Naive thymus-derived CD4-positive, alpha-beta T cell (primary cell): ENCODE measurements around the gene COTL1. TPM values are rescaled to one million over a fixed set of nuclear protein-coding genes. Genes with fewer than 3 reads are reported as not detected.
"Not testable (repeated sequence)": the region's sequence is repeated elsewhere in the genome, so short reads cannot be mapped to it uniquely, and the experiment has no call there.

Source experiments
- ATAC-seq: fragments of 150-1000 bp; cut with Tn5 transposase; 2 replicates; pipeline ENCODE4 v1.10.0; 2021; ENCODE audit warnings: mild to moderate bottlenecking, moderate library complexity
- CTCF ChIA-PET: fragments of 350-600 bp; sonication (Branson Sonifier 250); formaldehyde crosslinking; loops from one replicate; lab custom pipeline; 2021; ENCODE audit warnings: antibody characterized with exemption; lab: Charles Lee
- POLR2A ChIA-PET: fragments of 350-600 bp; sonication (Branson Sonifier 250); formaldehyde crosslinking; loops from one replicate; lab custom pipeline; 2021; ENCODE audit warnings: antibody characterized with exemption, inconsistent platforms; lab: Charles Lee
- DNase-seq, 9 donors: peaks; one replicate each; pipeline versions ENCODE4 v3.0.0 to v3.0.0-alpha.2; 2020 to 2022; ENCODE audit warnings: mixed read lengths in 1 of 9
- H3K27ac ChIP-seq: one replicate; pipeline ENCODE4 v1.7.0; 2013; ENCODE audit warnings: mild to moderate bottlenecking, low read depth, low read length, moderate library complexity
- H3K27me3 ChIP-seq, 2 donors: one replicate each; pipeline ENCODE4 v1.7.0; 2013; ENCODE audit warnings: low read length in 2 of 2, mild to moderate bottlenecking in 2 of 2, moderate library complexity in 2 of 2; ENCODE audit not compliant: control insufficient read depth in 2 of 2, insufficient read depth in 2 of 2
- H3K36me3 ChIP-seq, 3 experiments: 1 replicate in 2 of 3; 2 replicates in 1 of 3; pipeline ENCODE4 v1.7.0; 2013; ENCODE audit warnings: low read length in 3 of 3, mild to moderate bottlenecking in 3 of 3, moderate library complexity in 1 of 3; ENCODE audit not compliant: insufficient read depth in 3 of 3, control insufficient read depth in 2 of 3
- H3K4me1 ChIP-seq, 2 donors: one replicate each; pipeline ENCODE4 v1.7.0; 2013; ENCODE audit warnings: low read length in 2 of 2, mild to moderate bottlenecking in 2 of 2, moderate library complexity in 1 of 2; ENCODE audit not compliant: control insufficient read depth in 2 of 2, insufficient read depth in 2 of 2
- H3K4me3 ChIP-seq: 2 replicates; pipeline ENCODE4 v1.7.0; 2013; ENCODE audit warnings: mild to moderate bottlenecking, low read length
- H3K9me3 ChIP-seq, 3 experiments: 1 replicate in 2 of 3; 2 replicates in 1 of 3; pipeline ENCODE4 v1.7.0; 2013; ENCODE audit warnings: low read length in 3 of 3; ENCODE audit not compliant: control insufficient read depth in 2 of 3
- H3K27ac Mint-ChIP-seq, 9 donors: one replicate each; pipeline ENCODE4 v1.8.0; 2020 to 2022; ENCODE audit warnings: mixed read lengths in 9 of 9, mild to moderate bottlenecking in 8 of 9, moderate library complexity in 5 of 9, inconsistent platforms in 2 of 9
- H3K27me3 Mint-ChIP-seq, 5 donors: one replicate each; pipeline ENCODE4 v1.8.0; 2021 to 2022; ENCODE audit warnings: mixed read lengths in 5 of 5, mild to moderate bottlenecking in 1 of 5
- H3K36me3 Mint-ChIP-seq, 5 donors: one replicate each; pipeline ENCODE4 v1.8.0; 2020 to 2022; ENCODE audit warnings: mixed read lengths in 5 of 5, mild to moderate bottlenecking in 3 of 5, inconsistent platforms in 1 of 5
- H3K4me1 Mint-ChIP-seq, 7 donors: one replicate each; pipeline ENCODE4 v1.8.0; 2020 to 2022; ENCODE audit warnings: mixed read lengths in 7 of 7, mild to moderate bottlenecking in 3 of 7, inconsistent platforms in 1 of 7
- H3K4me3 Mint-ChIP-seq, 10 donors: one replicate each; pipeline ENCODE4 v1.8.0; 2020 to 2022; ENCODE audit warnings: mild to moderate bottlenecking in 10 of 10, mixed read lengths in 10 of 10, moderate library complexity in 6 of 10, inconsistent platforms in 2 of 10
- H3K9me3 Mint-ChIP-seq, 11 donors: one replicate each; pipeline ENCODE4 v1.8.0; 2020 to 2022; ENCODE audit warnings: mixed read lengths in 11 of 11, mild to moderate bottlenecking in 4 of 11, inconsistent platforms in 1 of 11, moderate library complexity in 1 of 11
- intact Hi-C, 2 donors: fragments of 100-400 bp; cut with micrococcal nuclease; formaldehyde crosslinking; loops; one replicate each; pipeline ENCODE4 v1.15.1; 2023
- polyA plus RNA-seq, 2 donors: library from polyadenylated mRNA; unstranded; fragments of 300-500 nt; fragmentation: Illumina TruSeq; gene quantifications; one replicate each; pipeline ENCODE4 v1.2.3, GENCODE V29; 2021
- total RNA-seq, 6 experiments: library from RNA in 5 of 6; stranded (reverse) in 5 of 6; gene quantifications; 1 replicate in 5 of 6; 2 replicates in 1 of 6; pipeline ENCODE4 v1.2.3 and lab custom pipeline; 2021 to 2026

COTL1 gene
- total and polyA plus RNA-seq, 7 experiments from 2014 or later = 84.2 to 704 (median 268) TPM

- H3K27ac ChIP-seq = no peak overlapping the region
- H3K4me1 Mint-ChIP-seq = peaks cover 37 to 59% (median 54%) of the 10 kb centered on the region in 7 donors
- peaks cover 7 to 37% of the 10 kb centered on the region in 2 donors for H3K4me1 ChIP-seq
- H3K9me3 Mint-ChIP-seq = peaks cover 0 to 2% (median 0%) of the 10 kb centered on the region in 11 donors
- no peaks in the 10 kb centered on the region for H3K27me3 ChIP-seq
- H3K4me3 ChIP-seq = no peak overlapping the region
- ChIA-PET CTCF (interaction anchor here (3.0 kb wide), 1 partner anchor 18 kb away, joined by 11 read pairs; no protein-coding TSS in a partner anchor), POLR2A (interaction anchor here (1.1 to 1.4 kb wide), 2 partner anchors 10 to 11 kb away, joined by 3 to 6 read pairs; no protein-coding TSS in a partner anchor)
- H3K36me3 Mint-ChIP-seq = peaks cover 0 to 1% (median 0%) of the 10 kb centered on the region in 5 donors
- DNase-seq (no peak), ATAC-seq (no peak)
- H3K27ac Mint-ChIP-seq = peak overlapping the region in 7 of 9 donors; percentile 14 to 83 (median 70)
- H3K27me3 Mint-ChIP-seq = peaks cover 0 to 33% (median 0%) of the 10 kb centered on the region in 5 donors
- H3K4me3 Mint-ChIP-seq = peak overlapping the region in 7 of 10 donors; percentile 33 to 69 (median 42)
- no peaks in the 10 kb centered on the region for H3K9me3 ChIP-seq
- H3K36me3 ChIP-seq = no peaks in the 10 kb centered on the region
- intact Hi-C loops = loop anchor here in 1 of 2 donors (10.0 kb wide), 1 partner anchor 385 kb away; the partner anchor contains the start of gene KIAA0513
Observed at GRCh38 chr16:84640145-84640544, 22.3 kb upstream of the COTL1 start.

GRCh38 chr16:84638231-84638806 is 20.4 kb upstream of the COTL1 start:
- Mint-ChIP-seq H3K27ac (peak overlapping the region in 4 of 9 donors; percentile 57 to 79 (median 66)), H3K4me3 (peak overlapping the region in 3 of 10 donors; percentile 20 to 32 (median 28)), H3K4me1 (peaks cover 35 to 58% (median 54%) of the 10 kb centered on the region in 7 donors), H3K36me3 (peaks cover 0 to 1% (median 0%) of the 10 kb centered on the region in 5 donors), H3K9me3 (peaks cover 0 to 2% (median 0%) of the 10 kb centered on the region in 11 donors), H3K27me3 (peaks cover 0 to 34% (median 0%) of the 10 kb centered on the region in 5 donors)
- H3K36me3 ChIP-seq = no peaks in the 10 kb centered on the region
- no peak for ATAC-seq
- no peaks in the 10 kb centered on the region for H3K9me3 ChIP-seq
- H3K4me3 ChIP-seq = no peak overlapping the region
- H3K27me3 ChIP-seq = no peaks in the 10 kb centered on the region
- H3K4me1 ChIP-seq = peaks cover 7 to 37% of the 10 kb centered on the region in 2 donors
- ChIA-PET CTCF (interaction anchor here (0.6 to 1.4 kb wide), 5 partner anchors 15 to 88 kb away, joined by 3 to 7 read pairs (median 4); no protein-coding TSS in a partner anchor), POLR2A (interaction anchor here (0.6 to 1.3 kb wide), 2 partner anchors 11 to 63 kb away, joined by 3 read pairs; no protein-coding TSS in a partner anchor)
- DNase-seq = no peak
- no peak overlapping the region for H3K27ac ChIP-seq
- intact Hi-C loops = no loop called here

GRCh38 chr16:84637709-84638108 is 19.8 kb upstream of the COTL1 start:
- ATAC-seq (no peak), DNase-seq (no peak)
- peaks cover 7 to 35% of the 10 kb centered on the region in 2 donors for H3K4me1 ChIP-seq
- ChIA-PET POLR2A (interaction anchor here (0.9 to 1.3 kb wide), 2 partner anchors 11 to 63 kb away, joined by 3 to 5 read pairs; partner anchors contain the start of gene KLHL36), CTCF (interaction anchor here (0.7 to 1.4 kb wide), 2 partner anchors 34 to 477 kb away, joined by 3 to 4 read pairs; no protein-coding TSS in a partner anchor)
- H3K4me1 Mint-ChIP-seq = peaks cover 33 to 56% (median 52%) of the 10 kb centered on the region in 7 donors
- H3K27ac ChIP-seq = no peak overlapping the region
- H3K36me3 ChIP-seq = no peaks in the 10 kb centered on the region
- peak overlapping the region in 1 of 10 donors; percentile 28 for H3K4me3 Mint-ChIP-seq
- H3K9me3 ChIP-seq = no peaks in the 10 kb centered on the region
- peaks cover 0 to 2% (median 0%) of the 10 kb centered on the region in 11 donors for H3K9me3 Mint-ChIP-seq
- H3K4me3 ChIP-seq = no peak overlapping the region
- no peaks in the 10 kb centered on the region for H3K27me3 ChIP-seq
- intact Hi-C loops = no loop called here
- peaks cover 0 to 37% (median 0%) of the 10 kb centered on the region in 5 donors for H3K27me3 Mint-ChIP-seq
- peaks cover 0 to 1% (median 0%) of the 10 kb centered on the region in 5 donors for H3K36me3 Mint-ChIP-seq
- peak overlapping the region in 3 of 9 donors; percentile 10 to 60 (median 53) for H3K27ac Mint-ChIP-seq

GRCh38 chr16:84635702-84636101 is 17.8 kb upstream of the COTL1 start:
- Histone ChIP-seq H3K9me3 (no peaks in the 10 kb centered on the region), H3K4me3 (no peak overlapping the region), H3K36me3 (no peaks in the 10 kb centered on the region), H3K27ac (no peak overlapping the region), H3K27me3 (no peaks in the 10 kb centered on the region), H3K4me1 (peaks cover 0 to 37% of the 10 kb centered on the region in 2 donors)
- Mint-ChIP-seq H3K9me3 (peaks cover 0 to 2% (median 0%) of the 10 kb centered on the region in 11 donors), H3K27me3 (peaks cover 0 to 54% (median 0%) of the 10 kb centered on the region in 5 donors), H3K27ac (peak overlapping the region in 2 of 9 donors; percentile 2 to 17), H3K4me1 (peaks cover 30 to 59% (median 54%) of the 10 kb centered on the region in 7 donors), H3K4me3 (no peak overlapping the region), H3K36me3 (peaks cover 0 to 1% (median 0%) of the 10 kb centered on the region in 5 donors)
- ChIA-PET CTCF (interaction anchor here (0.6 kb wide), 1 partner anchor 90 kb away, joined by 3 read pairs; no protein-coding TSS in a partner anchor), POLR2A (interaction anchor here (0.7 kb wide), 1 partner anchor 491 kb away, joined by 3 read pairs; the partner anchor contains the start of genes DNAAF1 and HSDL1)
- no peak for DNase-seq
- no peak for ATAC-seq
- intact Hi-C loops = no loop called here

GRCh38 chr16:84633622-84634021 is 15.7 kb upstream of the COTL1 start:
- Mint-ChIP-seq H3K36me3 (no peaks in the 10 kb centered on the region), H3K9me3 (peaks cover 0 to under 1% (median 0%) of the 10 kb centered on the region in 11 donors), H3K4me3 (no peak overlapping the region), H3K4me1 (peaks cover 27 to 59% (median 53%) of the 10 kb centered on the region in 7 donors), H3K27ac (peak overlapping the region in 2 of 9 donors; percentile 22 to 37), H3K27me3 (peaks cover 0 to 62% (median 0%) of the 10 kb centered on the region in 5 donors)
- ChIA-PET CTCF (interaction anchor here (0.6 kb wide), 1 partner anchor 10 kb away, joined by 5 read pairs; no protein-coding TSS in a partner anchor), POLR2A (interaction anchor here (0.6 to 1.1 kb wide), 2 partner anchors 15 to 45 kb away, joined by 3 read pairs; no protein-coding TSS in a partner anchor)
- Histone ChIP-seq H3K4me3 (no peak overlapping the region), H3K27me3 (no peaks in the 10 kb centered on the region), H3K9me3 (no peaks in the 10 kb centered on the region), H3K36me3 (no peaks in the 10 kb centered on the region), H3K4me1 (peaks cover 0 to 34% of the 10 kb centered on the region in 2 donors), H3K27ac (no peak overlapping the region)
- DNase-seq = no peak
- ATAC-seq = no peak
- intact Hi-C loops = no loop called here

- intact Hi-C loops, H3K36me3 Mint-ChIP-seq, H3K9me3 ChIP-seq, H3K36me3 ChIP-seq, H3K9me3 Mint-ChIP-seq, DNase-seq, H3K4me3 ChIP-seq, ATAC-seq, H3K27me3 ChIP-seq, H3K27ac ChIP-seq, H3K27ac Mint-ChIP-seq: not testable (repeated sequence)
- peaks cover 30 to 52% (median 46%) of the 10 kb centered on the region in 7 donors for H3K4me1 Mint-ChIP-seq
- H3K27me3 Mint-ChIP-seq = peaks cover 0 to 67% (median 0%) of the 10 kb centered on the region in 5 donors
- ChIA-PET CTCF (interaction anchor here (0.6 kb wide), 1 partner anchor 9 kb away, joined by 4 read pairs; no protein-coding TSS in a partner anchor), POLR2A (interaction anchor here (0.6 to 1.1 kb wide), 2 partner anchors 16 to 46 kb away, joined by 3 read pairs; no protein-coding TSS in a partner anchor)
- peak overlapping the region in 3 of 10 donors; percentile 32 to 60 (median 37) for H3K4me3 Mint-ChIP-seq
- H3K4me1 ChIP-seq = peaks cover 0 to 30% of the 10 kb centered on the region in 2 donors
Observed at GRCh38 chr16:84632862-84633261, 15.0 kb upstream of the COTL1 start.
